ENCODE measurements around the gene ARFGEF3.
A peak's percentile ranks its signal among the peaks of the same experiment; 100 is the strongest.

ARFGEF3 gene

GRCh38 chr6:138188278-138188941, 26.7 kb downstream of the ARFGEF3 start:
- no peak for TF ChIP-seq CTCF (conservative IDR thresholded peaks at IDR 0.05)

GRCh38 chr6:138194287-138194686, 32.5 kb downstream of the ARFGEF3 start:
- H3K27ac ChIP-seq, result peak overlapping the region; percentile 57
- no peak for TF ChIP-seq CTCF (conservative IDR thresholded peaks at IDR 0.05)

More at GRCh38 chr6:138188278-138188941, 26.7 kb downstream of the ARFGEF3 start:
- peak overlapping the region; percentile 94 for H3K27ac ChIP-seq

- TF ChIP-seq CTCF (conservative IDR thresholded peaks at IDR 0.05), result no peak
- H3K27ac ChIP-seq, result peak overlapping the region; percentile 57
Observed at GRCh38 chr6:138196122-138196738, 34.5 kb downstream of the ARFGEF3 start.

- no peak for TF ChIP-seq CTCF (conservative IDR thresholded peaks at IDR 0.05)
Observed at GRCh38 chr6:138197570-138197969, 35.8 kb downstream of the ARFGEF3 start.

GRCh38 chr6:138198430-138199091, 36.8 kb downstream of the ARFGEF3 start:
- no peak overlapping the region for H3K27ac ChIP-seq
- TF ChIP-seq CTCF (conservative IDR thresholded peaks at IDR 0.05), result no peak

More at GRCh38 chr6:138197570-138197969, 35.8 kb downstream of the ARFGEF3 start:
- no peak overlapping the region for H3K27ac ChIP-seq

- H3K27ac ChIP-seq, result no peak overlapping the region
- TF ChIP-seq CTCF (conservative IDR thresholded peaks at IDR 0.05), result no peak
Observed at GRCh38 chr6:138201836-138202235, 40.1 kb downstream of the ARFGEF3 start.

GRCh38 chr6:138203315-138203714, 41.6 kb downstream of the ARFGEF3 start:
- H3K27ac ChIP-seq, result no peak overlapping the region
- TF ChIP-seq CTCF (conservative IDR thresholded peaks at IDR 0.05), result no peak

Data from VCaP (cell line).